ENCODE results near the gene NOS3.

Gene NOS3

GRCh38 chr7:150990416-150991186, at the start of gene NOS3:
Gene NOS3 (plus strand): TSS chr7:150991017. CDS start chr7:150993804, 2,787 bp downstream.
- DNase-seq: no peak

GRCh38 chr7:150941351-150942000, 49.3 kb upstream of the NOS3 start:
- DNase-seq: no peak

GRCh38 chr7:150942001-150942590, 48.7 kb upstream of the NOS3 start:
- DNase-seq: peak; percentile 55

- no peak for DNase-seq
Measured at GRCh38 chr7:150942591-150943452, 48.0 kb upstream of the NOS3 start.

GRCh38 chr7:150943453-150943814, 47.4 kb upstream of the NOS3 start:
- DNase-seq: no peak

GRCh38 chr7:150944066-150945042, 46.5 kb upstream of the NOS3 start:
- DNase-seq: no peak

GRCh38 chr7:150945171-150945852, 45.5 kb upstream of the NOS3 start:
- no peak for DNase-seq

- no peak for DNase-seq
Measured at GRCh38 chr7:150945853-150946420, 44.9 kb upstream of the NOS3 start.

- no peak for DNase-seq
Measured at GRCh38 chr7:150946421-150947240, 44.2 kb upstream of the NOS3 start.

- DNase-seq: no peak
Measured at GRCh38 chr7:150947241-150947745, 43.5 kb upstream of the NOS3 start.

GRCh38 chr7:150947761-150948651, 42.8 kb upstream of the NOS3 start:
- DNase-seq: no peak

GRCh38 chr7:150948791-150949251, 42.0 kb upstream of the NOS3 start:
- DNase-seq: no peak

GRCh38 chr7:150949564-150949963, 41.3 kb upstream of the NOS3 start:
- DNase-seq: no peak

- no peak for DNase-seq
Measured at GRCh38 chr7:150949971-150950491, 40.8 kb upstream of the NOS3 start.

- no peak for DNase-seq
Measured at GRCh38 chr7:150950496-150951180, 40.2 kb upstream of the NOS3 start.

GRCh38 chr7:150951181-150951520, 39.7 kb upstream of the NOS3 start:
- no peak for DNase-seq

- DNase-seq: no peak
Measured at GRCh38 chr7:150951521-150951920, 39.3 kb upstream of the NOS3 start.

Measured in activated CD4-positive, alpha-beta T cell treated with anti-CD3 and anti-CD28 coated beads, Interleukin-10, Interleukin-2, amounts not matched to agents 100 ng/mL and 50 ng/mL, durations not matched to agents 16 hours and 8 hours (primary cell).